ENCODE results near the gene KLHL3. TPM values are rescaled to one million over a fixed set of nuclear protein-coding genes. Genes with fewer than 3 reads are reported as not detected.
"Not testable (repeated sequence)": the region's sequence is repeated elsewhere in the genome, so short reads cannot be mapped to it uniquely, and the experiment has no call there.

The KLHL3 gene
- total RNA-seq, 1 donor from 2014 or later = 8.9 TPM

DNA sequence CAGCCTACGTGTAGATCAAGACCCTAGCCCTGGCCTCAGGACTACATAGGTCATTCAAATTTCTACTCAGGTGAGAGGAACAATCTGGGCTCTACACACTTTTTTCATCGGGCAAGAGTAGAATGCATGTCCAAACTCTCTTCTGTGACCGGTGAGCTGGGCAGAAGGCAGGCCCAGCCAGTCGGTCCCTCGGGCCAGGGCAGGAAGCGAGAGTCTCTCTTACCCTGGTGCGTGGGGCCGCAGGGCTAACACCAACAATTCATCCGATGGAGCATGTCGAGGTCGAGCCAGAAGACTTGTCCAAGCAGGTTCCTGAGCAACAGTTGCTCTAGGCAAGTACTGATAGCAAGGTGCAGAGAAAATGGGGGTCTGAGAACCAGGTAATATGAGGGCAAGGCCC lies 88.5 kb downstream of the KLHL3 start:
- H3K27ac ChIP-seq (ENCODE audit: low read depth, low read length) = no peak overlapping the region
- H4K20me1 ChIP-seq (ENCODE audit: insufficient read depth, low read length) = no peaks in the 10 kb centered on the region
- H3K4me2 ChIP-seq (ENCODE audit: low read length) = no peak overlapping the region
- DNase-seq (ENCODE audit: low read depth) (no peak), FAIRE-seq (no peak)
- H3K79me2 ChIP-seq (ENCODE audit: insufficient read depth, low read length) = no peaks in the 10 kb centered on the region
- H3K4me3 ChIP-seq (ENCODE audit: insufficient read depth, low read depth, low read length) = no peak overlapping the region
- H3K9ac ChIP-seq (ENCODE audit: low read length) = no peak overlapping the region
- H3K4me3 Mint-ChIP-seq (ENCODE audit: unreplicated experiment) = no peak overlapping the region
- peaks cover 5% of the 10 kb centered on the region for H3K9me3 Mint-ChIP-seq (ENCODE audit: unreplicated experiment)
- H3K27ac Mint-ChIP-seq (ENCODE audit: unreplicated experiment) = no peak overlapping the region
- TF ChIP-seq, protein P1, sequence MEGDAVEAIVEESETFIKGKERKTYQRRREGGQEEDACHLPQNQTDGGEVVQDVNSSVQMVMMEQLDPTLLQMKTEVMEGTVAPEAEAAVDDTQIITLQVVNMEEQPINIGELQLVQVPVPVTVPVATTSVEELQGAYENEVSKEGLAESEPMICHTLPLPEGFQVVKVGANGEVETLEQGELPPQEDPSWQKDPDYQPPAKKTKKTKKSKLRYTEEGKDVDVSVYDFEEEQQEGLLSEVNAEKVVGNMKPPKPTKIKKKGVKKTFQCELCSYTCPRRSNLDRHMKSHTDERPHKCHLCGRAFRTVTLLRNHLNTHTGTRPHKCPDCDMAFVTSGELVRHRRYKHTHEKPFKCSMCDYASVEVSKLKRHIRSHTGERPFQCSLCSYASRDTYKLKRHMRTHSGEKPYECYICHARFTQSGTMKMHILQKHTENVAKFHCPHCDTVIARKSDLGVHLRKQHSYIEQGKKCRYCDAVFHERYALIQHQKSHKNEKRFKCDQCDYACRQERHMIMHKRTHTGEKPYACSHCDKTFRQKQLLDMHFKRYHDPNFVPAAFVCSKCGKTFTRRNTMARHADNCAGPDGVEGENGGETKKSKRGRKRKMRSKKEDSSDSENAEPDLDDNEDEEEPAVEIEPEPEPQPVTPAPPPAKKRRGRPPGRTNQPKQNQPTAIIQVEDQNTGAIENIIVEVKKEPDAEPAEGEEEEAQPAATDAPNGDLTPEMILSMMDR (IDR thresholded peaks at IDR 0.05; ENCODE audit: insufficient read depth, low read depth, low read length) = no peak
- no peak for TF ChIP-seq EZH2 (IDR thresholded peaks at IDR 0.05; ENCODE audit: insufficient read depth, low read length)
- H3K36me3 Mint-ChIP-seq (ENCODE audit: low read depth, unreplicated experiment) = peaks cover 26% of the 10 kb centered on the region
- no peak overlapping the region for H2AFZ ChIP-seq (ENCODE audit: low read depth, low read length)
- peaks cover 3% of the 10 kb centered on the region for H3K4me1 Mint-ChIP-seq (ENCODE audit: low read depth, unreplicated experiment)
- no peaks in the 10 kb centered on the region for H3K9me3 ChIP-seq (ENCODE audit: insufficient read depth, low read depth, low read length)
- H3K4me1 ChIP-seq (ENCODE audit: insufficient read depth, low read length) = no peaks in the 10 kb centered on the region
- no peaks in the 10 kb centered on the region for H3K36me3 ChIP-seq (ENCODE audit: insufficient read depth, low read length)
- H3K27me3 Mint-ChIP-seq (ENCODE audit: low read depth, unreplicated experiment) = no peaks in the 10 kb centered on the region
- H3K27me3 ChIP-seq (ENCODE audit: insufficient read depth, low read length) = no peaks in the 10 kb centered on the region

DNA sequence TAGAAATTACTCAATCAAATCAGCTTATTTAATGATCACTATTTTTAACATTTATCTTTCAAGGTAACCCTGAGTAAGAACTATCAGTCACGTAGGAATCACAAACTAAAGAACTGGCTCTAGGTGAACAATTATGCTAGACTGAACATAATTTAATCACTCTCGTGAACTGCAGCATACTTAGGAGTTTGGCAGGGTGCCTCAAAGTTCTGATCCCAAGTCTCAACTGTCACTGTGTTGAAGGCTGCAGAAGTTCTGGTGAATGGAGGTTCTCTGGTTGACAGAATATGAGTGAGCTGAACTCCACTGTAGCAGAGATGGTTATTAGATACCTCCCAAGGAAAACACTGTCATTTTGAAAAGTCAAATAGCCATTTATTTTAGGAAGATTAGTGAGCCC lies 89.1 kb downstream of the KLHL3 start:
- DNase-seq (ENCODE audit: low read depth) (no peak), FAIRE-seq (no peak)
- no peak for TF ChIP-seq EZH2 (IDR thresholded peaks at IDR 0.05; ENCODE audit: insufficient read depth, low read length)
- TF ChIP-seq, protein P1 (IDR thresholded peaks at IDR 0.05; ENCODE audit: insufficient read depth, low read depth, low read length) = no peak
- Histone ChIP-seq H3K9me3 (ENCODE audit: insufficient read depth, low read depth, low read length) (no peaks in the 10 kb centered on the region), H3K79me2 (ENCODE audit: insufficient read depth, low read length) (no peaks in the 10 kb centered on the region), H3K4me1 (ENCODE audit: insufficient read depth, low read length) (no peaks in the 10 kb centered on the region), H4K20me1 (ENCODE audit: insufficient read depth, low read length) (no peaks in the 10 kb centered on the region), H3K4me3 (ENCODE audit: insufficient read depth, low read depth, low read length) (no peak overlapping the region), H3K36me3 (ENCODE audit: insufficient read depth, low read length) (no peaks in the 10 kb centered on the region), H2AFZ (ENCODE audit: low read depth, low read length) (no peak overlapping the region), H3K27me3 (ENCODE audit: insufficient read depth, low read length) (no peaks in the 10 kb centered on the region), H3K27ac (ENCODE audit: low read depth, low read length) (no peak overlapping the region), H3K9ac (ENCODE audit: low read length) (no peak overlapping the region), H3K4me2 (ENCODE audit: low read length) (no peak overlapping the region)
- peaks cover 5% of the 10 kb centered on the region for H3K9me3 Mint-ChIP-seq (ENCODE audit: unreplicated experiment)
- no peak overlapping the region for H3K4me3 Mint-ChIP-seq (ENCODE audit: unreplicated experiment)
- H3K27me3 Mint-ChIP-seq (ENCODE audit: low read depth, unreplicated experiment) = no peaks in the 10 kb centered on the region
- H3K4me1 Mint-ChIP-seq (ENCODE audit: low read depth, unreplicated experiment) = peaks cover 3% of the 10 kb centered on the region
- peaks cover 26% of the 10 kb centered on the region for H3K36me3 Mint-ChIP-seq (ENCODE audit: low read depth, unreplicated experiment)
- H3K27ac Mint-ChIP-seq (ENCODE audit: unreplicated experiment) = no peak overlapping the region

DNA sequence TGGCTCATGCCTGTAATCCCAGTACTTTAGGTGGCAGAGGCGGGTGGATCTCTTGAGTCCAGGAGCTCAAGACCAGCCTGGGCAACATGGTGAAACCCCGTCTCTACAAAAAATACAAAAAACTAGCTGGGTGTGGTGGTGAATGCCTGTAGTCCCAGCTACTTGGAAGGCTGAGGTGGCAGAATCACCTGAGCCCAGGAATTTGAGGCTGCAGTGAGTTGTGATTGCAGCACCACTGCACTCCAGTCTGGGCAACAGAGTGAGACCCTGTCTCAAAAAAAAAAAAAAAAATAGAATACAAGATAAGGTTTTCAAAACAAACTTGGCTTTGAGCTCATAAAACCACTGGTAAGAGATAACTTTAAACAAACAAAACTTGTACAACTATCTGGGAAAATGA lies 92.8 kb downstream of the KLHL3 start:
- H3K36me3 ChIP-seq (ENCODE audit: insufficient read depth, low read length); DNase-seq (ENCODE audit: low read depth); H3K4me1 Mint-ChIP-seq (ENCODE audit: low read depth, unreplicated experiment); H3K9me3 Mint-ChIP-seq (ENCODE audit: unreplicated experiment); H3K9me3 ChIP-seq (ENCODE audit: insufficient read depth, low read depth, low read length); H3K4me3 ChIP-seq (ENCODE audit: insufficient read depth, low read depth, low read length); H3K27ac Mint-ChIP-seq (ENCODE audit: unreplicated experiment); H3K79me2 ChIP-seq (ENCODE audit: insufficient read depth, low read length); H3K9ac ChIP-seq (ENCODE audit: low read length); H3K27me3 ChIP-seq (ENCODE audit: insufficient read depth, low read length); H3K4me3 Mint-ChIP-seq (ENCODE audit: unreplicated experiment); H4K20me1 ChIP-seq (ENCODE audit: insufficient read depth, low read length); H3K4me1 ChIP-seq (ENCODE audit: insufficient read depth, low read length); FAIRE-seq; H3K27ac ChIP-seq (ENCODE audit: low read depth, low read length); H2AFZ ChIP-seq (ENCODE audit: low read depth, low read length); H3K4me2 ChIP-seq (ENCODE audit: low read length); H3K27me3 Mint-ChIP-seq (ENCODE audit: low read depth, unreplicated experiment): not testable (repeated sequence)
- H3K36me3 Mint-ChIP-seq (ENCODE audit: low read depth, unreplicated experiment) = peaks cover 36% of the 10 kb centered on the region

Measured in astrocyte (in vitro differentiated cells and primary cell).